CD4-positive, alpha-beta T cell (primary cell): ENCODE data around the gene CMTM6. TPM values are rescaled to one million over a fixed set of nuclear protein-coding genes. Genes with fewer than 3 reads are reported as not detected.
A peak's percentile ranks its signal among the peaks of the same experiment; 100 is the strongest.

Experiments
- ATAC-seq: fragments of 200-7000 bp; cut with Tn5 transposase; one replicate; pipeline ENCODE4 v1.10.0; 2022; ENCODE audit warnings: mild to moderate bottlenecking; ENCODE audit not compliant: poor library complexity
- CTCF ChIA-PET: fragments of 350-600 bp; sonication (Branson Sonifier 250); formaldehyde crosslinking; loops from one replicate; lab custom pipeline; 2021; ENCODE audit warnings: antibody characterized with exemption, inconsistent platforms; lab: Charles Lee
- POLR2A ChIA-PET: fragments of 350-600 bp; sonication (Branson Sonifier 250); formaldehyde crosslinking; loops from one replicate; lab custom pipeline; 2021; ENCODE audit warnings: antibody characterized with exemption, inconsistent platforms; lab: Charles Lee
- DNase-seq, 14 experiments: peaks; one replicate each; pipeline ENCODE4 v3.0.0-alpha.2; 2013 to 2020; ENCODE audit warnings: mixed read lengths in 2 of 14
- H3K27ac ChIP-seq, 2 donors: one replicate each; pipeline versions ENCODE4 v1.5.1 to v1.7.0; 2013; ENCODE audit warnings: low read length in 2 of 2, low read depth in 1 of 2, mild to moderate bottlenecking in 1 of 2
- H3K27me3 ChIP-seq, 2 experiments: 1 replicate in 1 of 2; 2 replicates in 1 of 2; pipeline versions ENCODE4 v1.6.1 to v1.7.0; 2013; ENCODE audit warnings: low read length in 2 of 2, control low read depth in 1 of 2, mild to moderate bottlenecking in 1 of 2, moderate library complexity in 1 of 2; ENCODE audit not compliant: insufficient read depth in 2 of 2, control insufficient read depth in 1 of 2
- H3K36me3 ChIP-seq: one replicate; pipeline ENCODE4 v1.6.1; 2013; ENCODE audit warnings: low read length, control low read depth; ENCODE audit not compliant: insufficient read depth
- H3K4me1 ChIP-seq: one replicate; pipeline ENCODE4 v1.6.1; 2013; ENCODE audit warnings: low read length, control low read depth; ENCODE audit not compliant: insufficient read depth
- H3K4me3 ChIP-seq: one replicate; pipeline ENCODE4 v1.5.1; 2013; ENCODE audit warnings: mild to moderate bottlenecking, low read length, moderate library complexity
- H3K9me3 ChIP-seq, 2 experiments: 1 replicate in 1 of 2; 2 replicates in 1 of 2; pipeline versions ENCODE4 v1.6.1 to v1.7.0; 2013; ENCODE audit warnings: low read length in 2 of 2, mild to moderate bottlenecking in 2 of 2, control low read depth in 1 of 2, moderate library complexity in 1 of 2; ENCODE audit not compliant: control insufficient read depth in 1 of 2, insufficient read depth in 1 of 2
- H3K27ac Mint-ChIP-seq: one replicate; pipeline ENCODE4 v1.8.0; 2020; ENCODE audit warnings: mixed read lengths
- H3K27me3 Mint-ChIP-seq: one replicate; pipeline ENCODE4 v1.8.0; 2021; ENCODE audit warnings: mixed read lengths
- H3K36me3 Mint-ChIP-seq: one replicate; pipeline ENCODE4 v1.8.0; 2021; ENCODE audit warnings: low read depth, mixed read lengths
- H3K4me1 Mint-ChIP-seq: one replicate; pipeline ENCODE4 v1.8.0; 2021; ENCODE audit warnings: low read depth, mixed read lengths
- H3K4me3 Mint-ChIP-seq: one replicate; pipeline ENCODE4 v1.8.0; 2020; ENCODE audit warnings: mild to moderate bottlenecking, mixed read lengths
- H3K9me3 Mint-ChIP-seq: one replicate; pipeline ENCODE4 v1.8.0; 2020; ENCODE audit warnings: mixed read lengths
- CTCF ChIP-seq: fragments of 200-600 bp; IDR thresholded peaks from one replicate; pipeline ENCODE4 v1.8.0; 2022; ENCODE audit warnings: antibody characterized with exemption, mild to moderate bottlenecking
- intact Hi-C, 2 experiments: fragments of 100-400 bp; cut with DNase I in 1 of 2; cut with micrococcal nuclease in 1 of 2; formaldehyde crosslinking; loops; one replicate each; pipeline versions ENCODE4 v1.15.1 to v1.9.0; 2023 to 2025; cut with DNase I, micrococcal nuclease
- total RNA-seq, 174 experiments: library from RNA in 2 of 174; stranded (reverse) in 2 of 174; gene quantifications; one replicate each; pipeline ENCODE4 v1.2.3 and lab custom pipeline; 2021 to 2026

The CMTM6 gene
- total RNA-seq, 2 experiments from 2014 or later = 36.5 to 37.8 TPM

- no peak overlapping the region for H3K27ac Mint-ChIP-seq
- CTCF ChIA-PET = no interaction called here
- intact Hi-C loops = no loop called here
Measured at GRCh38 chr3:32483772-32484171, 18.9 kb downstream of the CMTM6 start.

GRCh38 chr3:32482693-32483092, 20.0 kb downstream of the CMTM6 start:
- intact Hi-C loops = no loop called here
- no peak for ATAC-seq

More at GRCh38 chr3:32483772-32484171, 18.9 kb downstream of the CMTM6 start:
- Mint-ChIP-seq H3K36me3 (peaks cover 92% of the 10 kb centered on the region), H3K4me3 (no peak overlapping the region), H3K27me3 (no peaks in the 10 kb centered on the region), H3K4me1 (peaks cover 30% of the 10 kb centered on the region), H3K9me3 (no peaks in the 10 kb centered on the region)
- Histone ChIP-seq H3K36me3 (peaks cover 76% of the 10 kb centered on the region), H3K27ac (no peak overlapping the region), H3K4me3 (no peak overlapping the region), H3K9me3 (no peaks in the 10 kb centered on the region), H3K27me3 (no peaks in the 10 kb centered on the region), H3K4me1 (no peaks in the 10 kb centered on the region)
- no peak for TF ChIP-seq CTCF
- POLR2A ChIA-PET = interaction anchor here (1.4 kb wide), 1 partner anchor 14 kb away, joined by 3 read pairs; no protein-coding TSS in a partner anchor
- DNase-seq = no peak
- no peak for ATAC-seq

GRCh38 chr3:32481791-32482631, 20.6 kb downstream of the CMTM6 start:
- intact Hi-C loops = no loop called here
- ChIA-PET POLR2A (no interaction called here), CTCF (interaction anchor here (0.7 to 1.7 kb wide), 2 partner anchors 12 to 14 kb away, joined by 3 to 6 read pairs; no protein-coding TSS in a partner anchor)
- ATAC-seq (no peak), DNase-seq (no peak)
- Mint-ChIP-seq H3K36me3 (peaks cover 90% of the 10 kb centered on the region), H3K27me3 (no peaks in the 10 kb centered on the region), H3K4me1 (peaks cover 42% of the 10 kb centered on the region), H3K4me3 (no peak overlapping the region), H3K9me3 (no peaks in the 10 kb centered on the region), H3K27ac (peak overlapping the region; percentile 13)
- H3K36me3 ChIP-seq = peaks cover 59% of the 10 kb centered on the region
- TF ChIP-seq CTCF = no peak
- H3K27me3 ChIP-seq = no peaks in the 10 kb centered on the region
- H3K9me3 ChIP-seq = no peaks in the 10 kb centered on the region
- no peaks in the 10 kb centered on the region for H3K4me1 ChIP-seq
- H3K27ac ChIP-seq = no peak overlapping the region
- H3K4me3 ChIP-seq = no peak overlapping the region

More at GRCh38 chr3:32482693-32483092, 20.0 kb downstream of the CMTM6 start:
- ChIA-PET CTCF (no interaction called here), POLR2A (interaction anchor here (1.4 kb wide), 1 partner anchor 13 kb away, joined by 3 read pairs; no protein-coding TSS in a partner anchor)
- Mint-ChIP-seq H3K27me3 (no peaks in the 10 kb centered on the region), H3K36me3 (peaks cover 92% of the 10 kb centered on the region), H3K4me1 (peaks cover 38% of the 10 kb centered on the region), H3K4me3 (no peak overlapping the region), H3K9me3 (no peaks in the 10 kb centered on the region), H3K27ac (peak overlapping the region; percentile 13)
- Histone ChIP-seq H3K4me1 (no peaks in the 10 kb centered on the region), H3K4me3 (no peak overlapping the region), H3K27me3 (no peaks in the 10 kb centered on the region), H3K27ac (no peak overlapping the region), H3K36me3 (peaks cover 65% of the 10 kb centered on the region), H3K9me3 (no peaks in the 10 kb centered on the region)
- TF ChIP-seq CTCF = no peak
- DNase-seq = no peak
